ENCODE measurements around the gene LGR4. TPM values are rescaled to one million over a fixed set of nuclear protein-coding genes. Genes with fewer than 3 reads are reported as not detected.

LGR4 gene
- total and polyA plus RNA-seq, 2 of the 13 experiments (the other 11 are each of a cell fraction or from before 2014, with no cell fraction given), result 42.1 to 68.7 TPM

GRCh38 chr11:27472398-27473016 is at the start of gene LGR4 (continued):
- TF ChIP-seq, protein P1, sequence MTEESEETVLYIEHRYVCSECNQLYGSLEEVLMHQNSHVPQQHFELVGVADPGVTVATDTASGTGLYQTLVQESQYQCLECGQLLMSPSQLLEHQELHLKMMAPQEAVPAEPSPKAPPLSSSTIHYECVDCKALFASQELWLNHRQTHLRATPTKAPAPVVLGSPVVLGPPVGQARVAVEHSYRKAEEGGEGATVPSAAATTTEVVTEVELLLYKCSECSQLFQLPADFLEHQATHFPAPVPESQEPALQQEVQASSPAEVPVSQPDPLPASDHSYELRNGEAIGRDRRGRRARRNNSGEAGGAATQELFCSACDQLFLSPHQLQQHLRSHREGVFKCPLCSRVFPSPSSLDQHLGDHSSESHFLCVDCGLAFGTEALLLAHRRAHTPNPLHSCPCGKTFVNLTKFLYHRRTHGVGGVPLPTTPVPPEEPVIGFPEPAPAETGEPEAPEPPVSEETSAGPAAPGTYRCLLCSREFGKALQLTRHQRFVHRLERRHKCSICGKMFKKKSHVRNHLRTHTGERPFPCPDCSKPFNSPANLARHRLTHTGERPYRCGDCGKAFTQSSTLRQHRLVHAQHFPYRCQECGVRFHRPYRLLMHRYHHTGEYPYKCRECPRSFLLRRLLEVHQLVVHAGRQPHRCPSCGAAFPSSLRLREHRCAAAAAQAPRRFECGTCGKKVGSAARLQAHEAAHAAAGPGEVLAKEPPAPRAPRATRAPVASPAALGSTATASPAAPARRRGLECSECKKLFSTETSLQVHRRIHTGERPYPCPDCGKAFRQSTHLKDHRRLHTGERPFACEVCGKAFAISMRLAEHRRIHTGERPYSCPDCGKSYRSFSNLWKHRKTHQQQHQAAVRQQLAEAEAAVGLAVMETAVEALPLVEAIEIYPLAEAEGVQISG (CRISPR knock-in tag; IDR thresholded peaks at IDR 0.05), result peak; percentile 51
- no peak for TF ChIP-seq TOE1 (CRISPR knock-in tag; IDR thresholded peaks at IDR 0.05)
- TF ChIP-seq KDM3A (CRISPR knock-in tag; IDR thresholded peaks at IDR 0.05; ENCODE audit: low read depth), result no peak
- TF ChIP-seq, protein P2, sequence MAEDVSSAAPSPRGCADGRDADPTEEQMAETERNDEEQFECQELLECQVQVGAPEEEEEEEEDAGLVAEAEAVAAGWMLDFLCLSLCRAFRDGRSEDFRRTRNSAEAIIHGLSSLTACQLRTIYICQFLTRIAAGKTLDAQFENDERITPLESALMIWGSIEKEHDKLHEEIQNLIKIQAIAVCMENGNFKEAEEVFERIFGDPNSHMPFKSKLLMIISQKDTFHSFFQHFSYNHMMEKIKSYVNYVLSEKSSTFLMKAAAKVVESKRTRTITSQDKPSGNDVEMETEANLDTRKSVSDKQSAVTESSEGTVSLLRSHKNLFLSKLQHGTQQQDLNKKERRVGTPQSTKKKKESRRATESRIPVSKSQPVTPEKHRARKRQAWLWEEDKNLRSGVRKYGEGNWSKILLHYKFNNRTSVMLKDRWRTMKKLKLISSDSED (CRISPR knock-in tag; IDR thresholded peaks at IDR 0.05), result 0 out of 2 replicates have a peak, but pooled peaks have one; percentile 16
- 0 out of 2 replicates have a peak, but pooled peaks have one; percentile 19 for TF ChIP-seq HNRNPL (IDR thresholded peaks at IDR 0.05; ENCODE audit: low read depth, low read length)
- TF ChIP-seq YEATS4 (CRISPR knock-in tag; IDR thresholded peaks at IDR 0.05; ENCODE audit: borderline replicate concordance), result no peak; the same call in 1 of the 2 replicates
- 0 out of 2 replicates have a peak, but pooled peaks have one; percentile 39 for TF ChIP-seq MEIS2 (CRISPR knock-in tag; IDR thresholded peaks at IDR 0.05)
- TF ChIP-seq KLF6 (CRISPR knock-in tag; IDR thresholded peaks at IDR 0.05), result no peak
- TF ChIP-seq ONECUT2 (CRISPR knock-in tag; IDR thresholded peaks at IDR 0.05), result 0 out of 2 replicates have a peak, but pooled peaks have one; percentile 18
- TF ChIP-seq FOXP4 (CRISPR knock-in tag; IDR thresholded peaks at IDR 0.05), result no peak
- no peak for TF ChIP-seq ZNF7 (CRISPR knock-in tag; IDR thresholded peaks at IDR 0.05)
- no peak for TF ChIP-seq SUZ12 (IDR thresholded peaks at IDR 0.05; ENCODE audit: low read depth, low read length)
- no peak for TF ChIP-seq IRF2 (CRISPR knock-in tag; IDR thresholded peaks at IDR 0.05)
- TF ChIP-seq NAIF1 (CRISPR knock-in tag; IDR thresholded peaks at IDR 0.05; ENCODE audit: borderline replicate concordance), result no peak
- no peak for TF ChIP-seq SKI (IDR thresholded peaks at IDR 0.05; ENCODE audit: partially characterized antibody)
- TF ChIP-seq SNAPC4 (CRISPR knock-in tag; IDR thresholded peaks at IDR 0.05), result peak; percentile 97
- TF ChIP-seq MTA3 (CRISPR knock-in tag; IDR thresholded peaks at IDR 0.05), result no peak
- no peak for TF ChIP-seq ZNF207 (IDR thresholded peaks at IDR 0.05; ENCODE audit: borderline replicate concordance)
- no peak for TF ChIP-seq THAP7 (CRISPR knock-in tag; IDR thresholded peaks at IDR 0.05)

Measured in HepG2 (cell line).